OCI-LY7 (cell line): Measurements from ENCODE around the gene RAD9A.

ENCODE experiments used
- CTCF ChIP-seq: fragments of 200-600 bp; sonication (generic); conservative IDR thresholded peaks from 2 replicates; pipeline ENCODE4 v1.5.1; 2014; ENCODE audit warnings: mild to moderate bottlenecking, antibody characterized with exemption, low read length, moderate library complexity, mixed read lengths
- EZH2phosphoT487 ChIP-seq: fragments of 200-600 bp; sonication (generic); IDR thresholded peaks from 2 replicates; pipeline ENCODE4 v1.6.1; 2018; ENCODE audit warnings: low read depth, borderline replicate concordance, mild to moderate bottlenecking, mixed run types, antibody characterized with exemption, low read length, moderate library complexity, mixed read lengths

- TF ChIP-seq CTCF (no peak), EZH2phosphoT487 (no peak)
Measured at GRCh38 chr11:67417425-67417824, 25.6 kb downstream of the RAD9A start.
